GF-D8 (cell line): ENCODE measurements around the gene SPTAN1.
"Not testable (repeated sequence)": the region's sequence is repeated elsewhere in the genome, so short reads cannot be mapped to it uniquely, and the experiment has no call there.

ENCODE experiments used
- DNase-seq: peaks from one replicate; lab custom pipeline; 2025; lab: John Stamatoyannopoulos, UW

Gene SPTAN1

DNA sequence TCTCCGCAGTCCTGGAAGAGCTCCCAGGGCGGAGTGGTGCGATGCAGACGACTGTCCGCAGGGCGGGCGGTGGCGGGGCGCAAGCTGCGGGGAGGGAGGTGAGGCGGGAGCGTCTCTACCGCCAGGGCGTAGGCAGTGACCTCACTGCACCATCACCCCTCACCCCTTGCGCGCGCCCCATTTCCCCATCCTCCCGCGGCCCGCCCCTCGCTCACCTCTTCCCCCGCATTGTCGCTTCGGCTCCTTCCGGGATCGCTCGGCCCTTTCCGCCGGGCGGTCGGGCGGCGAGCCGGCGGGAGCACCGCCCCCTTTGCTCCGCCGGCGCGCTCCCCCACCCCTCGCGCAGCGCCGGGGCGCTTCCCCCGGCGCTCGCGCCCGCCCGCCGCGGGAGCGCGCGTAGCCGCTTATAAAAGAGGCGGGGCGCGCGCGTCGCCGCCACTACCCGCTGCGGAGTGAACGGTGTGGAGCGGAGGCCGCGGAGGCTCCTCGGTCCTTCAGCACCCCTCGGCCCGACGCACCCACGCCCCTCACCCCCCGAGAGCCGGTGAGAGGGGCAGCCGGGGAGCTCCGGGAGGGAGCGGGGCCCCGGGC, at the start of gene SPTAN1:
Gene SPTAN1 (plus strand): TSS at position 435 of the 591 bp plus-strand sequence. CDS start 14,154 bp downstream, outside the sequence.
- DNase-seq: peak; percentile 57

GRCh38 chr9:128503415-128503825, 49.0 kb upstream of the SPTAN1 start:
- not testable (repeated sequence) for DNase-seq

GRCh38 chr9:128503870-128504269, 48.5 kb upstream of the SPTAN1 start:
- no peak for DNase-seq

DNA sequence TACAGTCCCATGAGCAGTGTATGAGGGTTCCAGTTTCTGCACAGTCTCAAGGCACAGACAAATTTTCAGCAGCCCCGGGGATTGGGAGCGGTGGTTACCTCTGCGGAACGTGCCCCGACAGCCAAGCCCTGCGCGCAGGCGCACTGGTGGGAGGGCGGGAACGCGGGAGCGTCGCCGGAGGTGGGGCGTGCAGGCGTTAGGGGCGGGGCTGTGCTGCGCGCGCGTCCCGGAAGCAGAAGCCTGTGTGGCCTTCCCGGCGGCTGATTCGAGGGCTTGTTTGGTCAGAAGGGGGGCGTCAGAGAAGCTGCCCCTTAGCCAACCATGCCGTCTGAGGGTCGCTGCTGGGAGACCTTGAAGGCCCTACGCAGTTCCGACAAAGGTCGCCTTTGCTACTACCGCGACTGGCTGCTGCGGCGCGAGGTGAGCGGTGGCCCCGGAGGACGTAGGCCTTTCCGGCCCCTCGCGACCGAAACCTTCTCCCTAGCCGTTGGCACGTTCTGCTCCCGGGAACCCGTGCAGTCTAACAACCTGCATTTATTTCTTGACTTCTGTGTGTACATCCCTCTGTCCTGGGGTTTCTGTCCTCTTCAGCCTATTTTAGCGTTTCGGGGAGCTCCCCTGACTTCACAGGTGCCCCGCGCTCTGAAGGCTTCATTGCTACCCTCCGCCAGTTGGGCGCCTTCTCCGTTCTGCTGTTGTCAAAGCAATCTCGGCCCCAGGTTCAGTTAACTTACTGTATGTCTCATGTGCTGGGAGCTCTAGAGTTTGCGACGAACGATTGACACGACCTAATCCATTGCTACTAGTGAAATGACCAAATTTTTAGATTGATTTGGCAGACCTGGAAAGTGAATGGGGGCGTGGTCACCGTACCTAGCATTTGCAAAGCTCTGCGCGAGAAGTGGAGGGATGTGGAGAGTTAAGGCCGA, 47.6 kb upstream of the SPTAN1 start, which contains the start of gene GLE1:
Gene GLE1 (plus strand): TSS at position 235 of the 929 bp plus-strand sequence. CDS start 87 bp downstream, at position 322.
- peak; percentile 79 for DNase-seq

GRCh38 chr9:128505414-128505765, 47.0 kb upstream of the SPTAN1 start:
- DNase-seq: no peak

GRCh38 chr9:128505906-128506305, 46.5 kb upstream of the SPTAN1 start:
- not testable (repeated sequence) for DNase-seq

GRCh38 chr9:128512820-128513219, 39.6 kb upstream of the SPTAN1 start:
- no peak for DNase-seq

DNA sequence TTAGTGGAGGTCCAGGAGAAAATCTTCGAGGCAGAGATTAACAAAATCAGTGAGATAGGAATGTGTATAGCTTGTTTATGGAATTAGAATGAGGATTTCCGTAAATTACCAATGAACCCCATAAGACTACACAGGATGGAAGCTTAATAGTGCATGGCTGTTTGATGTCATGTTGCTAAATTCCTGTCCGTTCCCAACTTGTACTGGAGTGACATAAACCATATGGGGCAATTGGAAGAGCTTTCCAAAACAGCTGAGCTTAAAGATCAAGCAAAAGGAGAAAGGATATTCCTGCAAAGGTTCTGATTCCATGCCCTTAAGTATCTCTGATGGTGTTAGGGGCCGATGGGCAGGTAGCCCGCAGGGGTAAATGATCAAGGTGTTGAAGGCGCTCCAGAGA, 30.4 kb upstream of the SPTAN1 start:
- no peak for DNase-seq

GRCh38 chr9:128523199-128523925, 29.0 kb upstream of the SPTAN1 start:
- DNase-seq: no peak

GRCh38 chr9:128526720-128527119, 25.7 kb upstream of the SPTAN1 start:
- no peak for DNase-seq

- DNase-seq: no peak
Measured at GRCh38 chr9:128528445-128529160, 23.8 kb upstream of the SPTAN1 start.

DNA sequence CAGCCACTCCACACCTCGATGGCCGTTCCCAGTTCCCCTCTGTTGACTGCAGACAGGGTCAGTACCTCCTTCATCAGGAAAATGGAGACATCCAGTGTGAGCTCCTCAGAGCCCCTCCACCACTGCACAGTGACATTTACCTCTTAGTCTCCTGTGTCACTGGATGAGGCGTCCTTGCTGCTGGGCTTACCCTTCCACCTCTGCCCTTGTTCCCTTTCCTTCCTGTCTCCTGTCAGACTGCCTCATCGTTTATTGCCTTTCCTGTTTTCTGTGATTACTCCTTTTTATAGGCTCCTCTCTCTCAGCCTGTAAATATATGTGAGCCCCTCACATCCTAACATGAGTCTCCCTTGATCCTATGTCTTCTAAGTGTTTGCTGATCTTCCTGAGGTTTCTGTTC, 23.2 kb upstream of the SPTAN1 start:
- DNase-seq: no peak

DNA sequence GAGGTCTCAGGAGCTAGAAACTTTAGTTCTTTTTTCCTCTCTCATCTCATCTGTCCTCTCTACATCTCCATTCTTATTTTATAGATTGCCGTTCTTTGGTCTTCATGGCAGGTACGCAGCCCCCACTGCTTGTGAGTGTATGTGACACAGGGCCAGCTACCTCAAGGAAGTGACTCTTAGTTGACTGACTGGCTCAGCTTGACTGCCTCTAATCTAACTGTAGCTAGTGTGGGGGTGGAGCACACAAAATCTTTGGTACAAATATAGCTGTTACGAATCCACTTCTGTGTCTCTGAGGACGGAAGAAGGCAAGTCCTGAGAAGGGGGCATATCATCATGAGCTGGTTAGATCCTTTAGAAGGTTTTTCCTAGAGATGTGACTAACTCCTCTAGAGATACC, 19.8 kb upstream of the SPTAN1 start:
- DNase-seq: no peak

DNA sequence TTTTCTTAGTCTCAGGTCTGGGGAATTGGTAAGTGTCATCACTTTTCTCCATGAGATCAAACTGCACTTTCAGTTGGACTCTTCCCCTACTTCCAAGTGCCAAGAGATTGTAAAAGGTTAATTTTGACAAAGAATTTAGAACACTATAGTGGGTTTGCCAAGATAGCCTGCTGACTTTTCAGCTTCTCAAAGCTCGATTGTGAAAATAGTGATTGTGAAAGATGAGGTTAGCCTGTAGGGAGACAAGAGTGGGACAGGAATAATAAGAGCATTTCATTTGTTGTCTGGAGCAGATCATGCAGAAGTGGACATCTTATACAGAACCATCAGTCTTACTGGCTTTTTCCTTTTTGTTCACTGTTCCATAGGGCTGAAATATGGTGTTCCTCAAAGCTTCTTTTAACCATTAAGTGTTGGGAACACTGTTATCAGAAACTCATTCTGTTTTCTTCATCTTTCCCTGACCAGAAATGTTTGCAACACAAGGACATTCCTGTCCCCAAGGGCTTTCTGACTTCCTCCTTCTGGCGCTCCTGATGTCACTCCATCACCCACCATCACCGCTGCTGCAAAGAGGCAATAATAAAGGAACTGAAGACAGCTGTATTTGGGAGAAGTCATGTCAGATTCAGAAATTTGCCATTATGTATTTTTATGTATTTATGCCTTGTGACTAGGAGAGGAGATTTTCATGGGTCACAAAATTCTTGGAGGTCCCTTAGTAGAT, 11.6 kb upstream of the SPTAN1 start:
- DNase-seq: peak; percentile 5

DNA sequence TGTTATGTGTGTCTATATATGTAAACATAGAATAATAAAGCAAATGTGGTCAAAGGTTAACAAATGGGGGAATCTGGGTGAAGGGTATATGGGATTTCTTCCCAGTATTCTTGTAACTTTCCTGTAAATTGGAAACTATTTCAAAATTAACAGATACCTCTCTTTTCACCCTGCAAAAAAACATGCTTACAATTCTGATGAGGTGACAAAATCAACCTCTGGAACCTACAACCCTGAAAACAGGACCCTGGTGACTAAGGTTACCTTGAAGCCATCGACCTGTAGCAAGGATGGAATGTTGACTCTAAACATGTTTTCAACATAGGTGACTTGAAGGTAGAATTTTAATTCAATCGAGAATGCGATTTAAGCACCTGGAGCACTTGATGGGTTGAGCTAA, 5.9 kb upstream of the SPTAN1 start:
- no peak for DNase-seq

GRCh38 chr9:128548876-128549275, 3.5 kb upstream of the SPTAN1 start:
- DNase-seq: no peak

DNA sequence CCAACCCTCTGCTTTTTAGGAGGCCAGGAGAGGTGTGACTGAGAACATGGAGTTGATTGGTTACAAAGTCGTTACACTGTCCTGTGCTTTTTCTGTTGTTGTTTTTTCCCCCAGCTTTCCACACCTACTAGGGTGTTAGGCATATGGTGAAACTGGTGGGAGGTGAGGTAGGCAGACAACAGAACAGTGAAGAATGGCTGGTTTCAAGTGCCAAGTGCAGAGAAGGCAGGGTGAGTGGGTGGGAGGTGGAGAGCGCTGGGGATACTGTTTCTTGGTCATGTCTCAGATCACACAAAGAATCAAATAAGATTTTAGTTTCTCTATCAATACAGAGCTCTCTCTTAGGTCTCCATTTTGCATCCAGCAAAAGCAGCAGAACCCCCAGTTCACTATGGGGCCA, 2.2 kb upstream of the SPTAN1 start:
- DNase-seq: no peak

DNA sequence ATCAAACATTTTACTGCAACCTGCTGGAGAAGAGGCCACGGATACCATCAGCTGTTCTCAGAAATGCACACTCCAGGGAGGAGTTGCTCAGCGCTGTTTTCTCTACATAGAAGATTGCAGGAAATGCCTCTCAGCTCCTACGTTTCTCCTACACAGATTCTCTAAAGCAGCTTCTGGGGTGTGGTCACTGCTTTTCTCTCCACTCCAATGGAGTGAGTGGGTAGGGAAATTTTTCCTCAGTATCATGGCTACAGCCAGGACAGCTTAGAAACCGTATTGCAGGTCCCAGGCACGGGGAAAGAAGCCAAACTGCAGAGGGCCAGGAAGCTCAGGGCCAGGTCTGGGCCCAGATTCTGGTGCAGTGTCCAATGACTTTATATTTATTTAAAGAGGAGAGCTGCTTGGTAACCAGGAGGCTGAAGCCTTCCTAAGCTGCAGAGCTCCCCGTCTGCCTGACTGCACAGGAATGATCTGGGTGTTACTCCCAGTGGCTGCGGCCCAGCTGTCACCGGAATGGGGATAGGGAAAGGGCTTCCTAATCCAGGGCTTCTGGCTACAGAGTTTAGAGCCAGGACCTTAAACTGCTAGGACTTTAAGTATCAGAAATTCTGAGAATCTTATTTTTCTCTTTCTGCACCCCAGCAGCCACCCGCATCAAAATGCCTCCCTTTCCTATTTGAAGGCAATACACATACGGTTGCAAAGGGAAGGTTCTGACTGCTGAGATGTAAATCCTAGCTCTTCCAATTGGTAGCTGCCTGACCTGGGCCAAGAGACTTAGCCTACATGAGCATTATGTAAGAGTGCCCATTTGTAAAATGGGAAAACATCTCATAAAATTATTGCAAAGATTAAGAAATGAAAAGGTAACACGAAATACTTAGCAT, 1.4 kb upstream of the SPTAN1 start:
- no peak for DNase-seq

GRCh38 chr9:128551657-128552152, 682 bp upstream of the SPTAN1 start:
- DNase-seq: no peak
